H9 (cell line): Measurements from ENCODE around the gene RBSN. TPM values are rescaled to one million over a fixed set of nuclear protein-coding genes. Genes with fewer than 3 reads are reported as not detected.

Experiments
- DNase-seq: peaks from one replicate; pipeline ENCODE4 v3.0.0-alpha.2; 2017
- H2AFZ ChIP-seq: one replicate; pipeline ENCODE4 v1.6.1; 2013; ENCODE audit warnings: mild to moderate bottlenecking, low read length, control low read depth, moderate library complexity
- H2AK5ac ChIP-seq: 2 replicates; pipeline ENCODE4 v1.6.1; 2013; ENCODE audit warnings: low read length, control low read depth, mixed read lengths; ENCODE audit not compliant: insufficient read length
- H2BK120ac ChIP-seq: one replicate; pipeline ENCODE4 v1.6.1; 2013; ENCODE audit warnings: low read depth, mild to moderate bottlenecking, low read length, control low read depth, inconsistent platforms; ENCODE audit not compliant: poor library complexity, severe bottlenecking
- H2BK12ac ChIP-seq: 2 replicates; pipeline ENCODE4 v1.6.1; 2013; ENCODE audit warnings: low read length, control low read depth, mixed read lengths, low read depth; ENCODE audit not compliant: insufficient read length
- H2BK15ac ChIP-seq: 2 replicates; pipeline ENCODE4 v1.6.1; 2013; ENCODE audit warnings: low read depth, low read length, control low read depth
- H2BK20ac ChIP-seq: one replicate; pipeline ENCODE4 v1.6.1; 2013; ENCODE audit warnings: low read depth, mild to moderate bottlenecking, low read length, control low read depth, inconsistent platforms; ENCODE audit not compliant: poor library complexity, severe bottlenecking
- H2BK5ac ChIP-seq: 2 replicates; pipeline ENCODE4 v1.6.1; 2013; ENCODE audit warnings: low read length, control low read depth, mixed read lengths; ENCODE audit not compliant: insufficient read length
- H3K14ac ChIP-seq: 2 replicates; pipeline ENCODE4 v1.6.1; 2013; ENCODE audit warnings: low read length, control low read depth; ENCODE audit not compliant: insufficient read depth
- H3K18ac ChIP-seq: 2 replicates; pipeline ENCODE4 v1.6.1; 2013; ENCODE audit warnings: low read depth, mild to moderate bottlenecking, mixed read lengths, low read length, control low read depth; ENCODE audit not compliant: insufficient read length
- H3K23ac ChIP-seq: 2 replicates; pipeline ENCODE4 v1.6.1; 2013; ENCODE audit warnings: low read length, control low read depth, mixed read lengths, low read depth; ENCODE audit not compliant: insufficient read length
- H3K23me2 ChIP-seq: 2 replicates; pipeline ENCODE4 v1.6.1; 2013; ENCODE audit warnings: low read depth, mild to moderate bottlenecking, mixed read lengths, low read length, control low read depth; ENCODE audit not compliant: insufficient read length, poor library complexity, severe bottlenecking
- H3K27ac ChIP-seq: 2 replicates; pipeline ENCODE4 v1.5.1; 2013; ENCODE audit warnings: low read length, control low read depth, mixed read lengths, low read depth; ENCODE audit not compliant: insufficient read length
- H3K27me3 ChIP-seq: 2 replicates; pipeline ENCODE4 v1.6.1; 2013; ENCODE audit warnings: low read length, control low read depth, inconsistent platforms; ENCODE audit not compliant: insufficient read depth
- H3K4ac ChIP-seq: 2 replicates; pipeline ENCODE4 v1.6.1; 2013; ENCODE audit warnings: low read depth, mild to moderate bottlenecking, control low read depth, inconsistent platforms, low read length, moderate library complexity
- H3K4me1 ChIP-seq: 2 replicates; pipeline ENCODE4 v1.6.1; 2013; ENCODE audit warnings: low read length, control low read depth, inconsistent platforms; ENCODE audit not compliant: insufficient read depth
- H3K4me2 ChIP-seq: 2 replicates; pipeline ENCODE4 v1.6.1; 2013; ENCODE audit warnings: low read length, control low read depth, mixed read lengths; ENCODE audit not compliant: insufficient read length, insufficient read depth
- H3K56ac ChIP-seq: 2 replicates; pipeline ENCODE4 v1.6.1; 2013; ENCODE audit warnings: low read depth, mild to moderate bottlenecking, mixed read lengths, low read length, control low read depth; ENCODE audit not compliant: insufficient read length
- H3K79me1 ChIP-seq: 2 replicates; pipeline ENCODE4 v1.6.1; 2013; ENCODE audit warnings: low read depth, mild to moderate bottlenecking, moderate library complexity, low read length, control low read depth, inconsistent platforms; ENCODE audit not compliant: insufficient read depth, poor library complexity, severe bottlenecking
- H3K79me2 ChIP-seq: 2 replicates; pipeline ENCODE4 v1.6.1; 2013; ENCODE audit warnings: low read length, control low read depth, inconsistent platforms; ENCODE audit not compliant: insufficient read depth
- H3K9ac ChIP-seq: 2 replicates; pipeline ENCODE4 v1.6.1; 2013; ENCODE audit warnings: low read length, control low read depth, mixed read lengths; ENCODE audit not compliant: insufficient read length; ENCODE audit errors: extremely low read depth
- H3K9me3 ChIP-seq: one replicate; pipeline ENCODE4 v1.6.1; 2013; ENCODE audit warnings: low read depth, low read length, inconsistent platforms; ENCODE audit not compliant: control insufficient read depth
- H3T11ph ChIP-seq: one replicate; pipeline ENCODE4 v1.6.1; 2013; ENCODE audit warnings: mild to moderate bottlenecking, low read length, control low read depth, inconsistent platforms
- H4K20me1 ChIP-seq: one replicate; pipeline ENCODE4 v1.6.1; 2013; ENCODE audit not compliant: control insufficient read depth, insufficient read length, insufficient read depth
- H4K5ac ChIP-seq: 2 replicates; pipeline ENCODE4 v1.6.1; 2013; ENCODE audit warnings: low read depth, mild to moderate bottlenecking, mixed read lengths, low read length, control low read depth; ENCODE audit not compliant: insufficient read length
- H4K8ac ChIP-seq: replicated peaks from 2 replicates; pipeline ENCODE4 v1.6.1; 2013; ENCODE audit warnings: low read length, control low read depth, mixed read lengths, low read depth; ENCODE audit not compliant: insufficient read length
- H4K91ac ChIP-seq: 2 replicates; pipeline ENCODE4 v1.6.1; 2013; ENCODE audit warnings: low read depth, mild to moderate bottlenecking, moderate library complexity, mixed read lengths, low read length, control low read depth; ENCODE audit not compliant: insufficient read length
- H3K27ac Mint-ChIP-seq, 3 experiments: 2 replicates in 2 of 3; 3 replicates in 1 of 3; pipeline ENCODE4 v1.8.0; 2020 to 2021; ENCODE audit warnings: mixed read lengths in 3 of 3, mild to moderate bottlenecking in 1 of 3, moderate library complexity in 1 of 3
- H3K27me3 Mint-ChIP-seq: 2 replicates; pipeline ENCODE4 v1.8.0; 2021; ENCODE audit warnings: low read depth, mild to moderate bottlenecking, moderate library complexity, mixed read lengths
- H3K36me3 Mint-ChIP-seq, 3 experiments: 2 replicates in 2 of 3; 3 replicates in 1 of 3; pipeline ENCODE4 v1.8.0; 2020 to 2021; ENCODE audit warnings: low read depth in 3 of 3, mixed read lengths in 3 of 3; ENCODE audit not compliant: insufficient read depth in 1 of 3
- H3K4me1 Mint-ChIP-seq, 2 experiments: 2 replicates each; pipeline ENCODE4 v1.8.0; 2020; ENCODE audit warnings: mixed read lengths in 2 of 2
- H3K4me3 Mint-ChIP-seq, 2 experiments: 2 replicates in 1 of 2; 3 replicates in 1 of 2; pipeline ENCODE4 v1.8.0; 2020 to 2021; ENCODE audit warnings: mild to moderate bottlenecking in 2 of 2, mixed read lengths in 2 of 2, moderate library complexity in 1 of 2
- H3K9me3 Mint-ChIP-seq, 2 experiments: 2 replicates in 1 of 2; 3 replicates in 1 of 2; pipeline ENCODE4 v1.8.0; 2020; ENCODE audit warnings: mild to moderate bottlenecking in 2 of 2, mixed read lengths in 2 of 2, moderate library complexity in 1 of 2
- WGBS: extraction: QIAGEN DNeasy Blood & Tissue Kit; methylation state at CpG from one replicate; pipeline ENCODE4 v1.1.7; 2013; ENCODE audit warnings: missing lambda C conversion rate, low lambda C conversion rate, mixed read lengths; ENCODE audit not compliant: insufficient read length; ENCODE audit errors: extremely low coverage; 5-methylcytosine and 5-hydroxymethylcytosine counted together
- total RNA-seq: library from RNA; stranded (reverse); gene quantifications from 2 replicates; pipeline ENCODE4 v1.2.1, GENCODE V29; 2021
- TF ChIP-seq, protein P1 (sequence below): fragments of 200-600 bp; sonication (generic); conservative IDR thresholded peaks from 3 replicates; pipeline ENCODE4 v1.8.0; 2021; ENCODE audit warnings: antibody characterized with exemption, mild to moderate bottlenecking

Gene RBSN
- total RNA-seq, 1 experiment from 2014 or later, result 16.0 TPM

DNA sequence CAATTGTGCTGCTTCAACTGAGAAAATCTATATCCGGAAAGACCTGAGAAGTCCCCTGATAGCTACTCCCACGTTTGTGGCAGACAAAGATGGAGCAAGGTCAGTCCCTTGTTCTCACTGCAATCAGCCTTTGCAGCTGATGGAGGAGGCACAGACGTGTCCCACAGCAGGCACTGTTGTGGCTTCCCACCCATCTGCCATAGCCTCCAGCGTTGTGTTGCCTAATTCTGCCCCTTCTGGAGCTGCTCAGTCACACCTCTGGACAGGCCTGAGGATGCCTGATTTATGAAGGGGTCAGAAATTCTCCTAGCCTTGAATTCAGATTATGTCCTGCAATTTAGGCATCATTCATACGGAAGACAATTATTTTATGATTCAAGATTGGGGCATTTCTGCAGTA, 75.7 kb downstream of the RBSN start:
- H2BK120ac ChIP-seq, result no peak overlapping the region
- no peak overlapping the region for H3K9ac ChIP-seq
- Mint-ChIP-seq H3K4me3 (no peak overlapping the region), H3K27ac (no peak overlapping the region), H3K27me3 (no peaks in the 10 kb centered on the region), H3K36me3 (peaks cover 43 to 87% (median 83%) of the 10 kb centered on the region in 3 experiments), H3K4me1 (peaks cover 10 to 11% of the 10 kb centered on the region in 2 experiments), H3K9me3 (no peaks in the 10 kb centered on the region)
- no peak overlapping the region for H3K4me2 ChIP-seq
- H2BK12ac ChIP-seq, result no peak overlapping the region
- no peak overlapping the region for H3K18ac ChIP-seq
- H3K4ac ChIP-seq, result no peak overlapping the region
- no peak overlapping the region for H2AK5ac ChIP-seq
- TF ChIP-seq, protein P1, sequence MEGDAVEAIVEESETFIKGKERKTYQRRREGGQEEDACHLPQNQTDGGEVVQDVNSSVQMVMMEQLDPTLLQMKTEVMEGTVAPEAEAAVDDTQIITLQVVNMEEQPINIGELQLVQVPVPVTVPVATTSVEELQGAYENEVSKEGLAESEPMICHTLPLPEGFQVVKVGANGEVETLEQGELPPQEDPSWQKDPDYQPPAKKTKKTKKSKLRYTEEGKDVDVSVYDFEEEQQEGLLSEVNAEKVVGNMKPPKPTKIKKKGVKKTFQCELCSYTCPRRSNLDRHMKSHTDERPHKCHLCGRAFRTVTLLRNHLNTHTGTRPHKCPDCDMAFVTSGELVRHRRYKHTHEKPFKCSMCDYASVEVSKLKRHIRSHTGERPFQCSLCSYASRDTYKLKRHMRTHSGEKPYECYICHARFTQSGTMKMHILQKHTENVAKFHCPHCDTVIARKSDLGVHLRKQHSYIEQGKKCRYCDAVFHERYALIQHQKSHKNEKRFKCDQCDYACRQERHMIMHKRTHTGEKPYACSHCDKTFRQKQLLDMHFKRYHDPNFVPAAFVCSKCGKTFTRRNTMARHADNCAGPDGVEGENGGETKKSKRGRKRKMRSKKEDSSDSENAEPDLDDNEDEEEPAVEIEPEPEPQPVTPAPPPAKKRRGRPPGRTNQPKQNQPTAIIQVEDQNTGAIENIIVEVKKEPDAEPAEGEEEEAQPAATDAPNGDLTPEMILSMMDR, result no peak
- H3K27me3 ChIP-seq, result no peaks in the 10 kb centered on the region
- H3K27ac ChIP-seq, result no peak overlapping the region
- no peak overlapping the region for H4K8ac ChIP-seq
- no CpG with 5 or more reads among the region's 5 CpGs for WGBS
- H3K23me2 ChIP-seq, result no peaks in the 10 kb centered on the region
- no peak overlapping the region for H2BK20ac ChIP-seq
- H3K9me3 ChIP-seq, result no peaks in the 10 kb centered on the region
- no peak for DNase-seq
- H2BK5ac ChIP-seq, result no peak overlapping the region
- no peaks in the 10 kb centered on the region for H3K79me1 ChIP-seq
- peaks cover 7% of the 10 kb centered on the region for H3K4me1 ChIP-seq
- H3T11ph ChIP-seq, result no peak overlapping the region
- no peaks in the 10 kb centered on the region for H3K79me2 ChIP-seq
- no peak overlapping the region for H2BK15ac ChIP-seq
- H2AFZ ChIP-seq, result no peak overlapping the region
- H3K23ac ChIP-seq, result no peak overlapping the region
- H4K91ac ChIP-seq, result no peak overlapping the region
- no peak overlapping the region for H4K5ac ChIP-seq
- H3K56ac ChIP-seq, result no peak overlapping the region
- no peaks in the 10 kb centered on the region for H4K20me1 ChIP-seq
- H3K14ac ChIP-seq, result no peak overlapping the region

Other genes starting within 250 kb of the RBSN start
- gene NR2C2, start 151.6 kb downstream of the RBSN start, total RNA-seq, result 38.2 and 38.5 TPM in 2 replicates
- gene MRPS25, start 33.8 kb downstream of the RBSN start, total RNA-seq, result 53.2 and 56.2 TPM in 2 replicates
- 25.2 and 26.1 TPM in 2 replicates for gene CAPN7, start 107.1 kb upstream of the RBSN start, total RNA-seq
- 5.5 and 6.8 TPM in 2 replicates for gene SH3BP5, start 233.4 kb upstream of the RBSN start, total RNA-seq